Measurements from ENCODE around the gene TRABD2B. TPM values are rescaled to one million over a fixed set of nuclear protein-coding genes. Genes with fewer than 3 reads are reported as not detected.

Gene TRABD2B
- total and polyA plus RNA-seq, 7 donors, result 0.08 to 0.76 (median 0.42) TPM

DNA sequence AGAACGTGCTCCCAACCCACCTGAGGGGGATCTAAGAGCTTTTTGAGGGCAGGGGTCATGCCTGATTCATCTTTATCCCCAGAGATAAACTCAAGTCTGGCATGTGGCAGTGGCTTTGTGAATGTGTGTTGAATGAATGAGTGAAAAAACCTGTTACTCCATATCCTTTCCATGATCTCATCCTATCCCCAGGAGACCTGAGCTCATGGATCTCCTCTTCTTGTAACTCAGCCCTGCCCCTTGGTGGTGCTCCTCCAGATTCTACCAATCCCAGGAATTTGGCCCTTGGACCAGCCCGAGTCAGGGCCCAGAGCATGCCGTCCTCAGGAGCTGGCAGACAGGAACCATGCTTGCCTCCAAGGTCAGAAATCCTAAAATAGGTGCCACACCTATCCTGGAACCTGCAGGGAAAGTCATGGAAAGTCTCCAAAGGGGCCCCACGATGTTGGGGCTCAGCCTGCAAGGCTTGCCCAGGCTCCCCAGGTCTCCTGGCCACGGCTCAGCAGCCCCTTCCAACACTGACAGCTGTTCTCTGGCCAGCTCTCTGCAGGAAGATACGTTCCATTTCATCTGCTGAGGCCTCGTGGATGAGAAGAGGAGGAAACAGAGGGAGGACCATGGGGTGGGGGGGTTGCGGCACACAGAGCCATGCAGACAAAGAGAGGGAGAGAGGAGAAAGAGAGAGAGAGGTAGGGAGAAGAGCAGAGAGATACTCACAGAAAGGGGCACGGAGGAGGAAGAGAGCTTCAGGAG lies 214.6 kb downstream of the TRABD2B start:
- TF ChIP-seq, protein P1, sequence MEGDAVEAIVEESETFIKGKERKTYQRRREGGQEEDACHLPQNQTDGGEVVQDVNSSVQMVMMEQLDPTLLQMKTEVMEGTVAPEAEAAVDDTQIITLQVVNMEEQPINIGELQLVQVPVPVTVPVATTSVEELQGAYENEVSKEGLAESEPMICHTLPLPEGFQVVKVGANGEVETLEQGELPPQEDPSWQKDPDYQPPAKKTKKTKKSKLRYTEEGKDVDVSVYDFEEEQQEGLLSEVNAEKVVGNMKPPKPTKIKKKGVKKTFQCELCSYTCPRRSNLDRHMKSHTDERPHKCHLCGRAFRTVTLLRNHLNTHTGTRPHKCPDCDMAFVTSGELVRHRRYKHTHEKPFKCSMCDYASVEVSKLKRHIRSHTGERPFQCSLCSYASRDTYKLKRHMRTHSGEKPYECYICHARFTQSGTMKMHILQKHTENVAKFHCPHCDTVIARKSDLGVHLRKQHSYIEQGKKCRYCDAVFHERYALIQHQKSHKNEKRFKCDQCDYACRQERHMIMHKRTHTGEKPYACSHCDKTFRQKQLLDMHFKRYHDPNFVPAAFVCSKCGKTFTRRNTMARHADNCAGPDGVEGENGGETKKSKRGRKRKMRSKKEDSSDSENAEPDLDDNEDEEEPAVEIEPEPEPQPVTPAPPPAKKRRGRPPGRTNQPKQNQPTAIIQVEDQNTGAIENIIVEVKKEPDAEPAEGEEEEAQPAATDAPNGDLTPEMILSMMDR (IDR thresholded peaks at IDR 0.05), result no peak
- Histone ChIP-seq H3K4me3 (no peak overlapping the region), H3K4me1 (peaks cover 3% of the 10 kb centered on the region), H3K27me3 (ENCODE audit: insufficient read depth in 3 of 3, low read length in 2 of 3) (no peaks in the 10 kb centered on the region), H3K27ac (no peak overlapping the region), H3K9me3 (no peaks in the 10 kb centered on the region), H3K36me3 (ENCODE audit: insufficient read depth in 1 of 2, low read depth in 1 of 2) (no peaks in the 10 kb centered on the region)
- ATAC-seq (peak; percentile 14 to 70 (median 47)), DNase-seq (peak; percentile 44 to 69)
- intact Hi-C loops (cut with DNase I), result no loop called here
- WGBS, 3 donors, result 25 to 35% (median 28%) methylated on average over 9 of the region's 9 CpGs

DNA sequence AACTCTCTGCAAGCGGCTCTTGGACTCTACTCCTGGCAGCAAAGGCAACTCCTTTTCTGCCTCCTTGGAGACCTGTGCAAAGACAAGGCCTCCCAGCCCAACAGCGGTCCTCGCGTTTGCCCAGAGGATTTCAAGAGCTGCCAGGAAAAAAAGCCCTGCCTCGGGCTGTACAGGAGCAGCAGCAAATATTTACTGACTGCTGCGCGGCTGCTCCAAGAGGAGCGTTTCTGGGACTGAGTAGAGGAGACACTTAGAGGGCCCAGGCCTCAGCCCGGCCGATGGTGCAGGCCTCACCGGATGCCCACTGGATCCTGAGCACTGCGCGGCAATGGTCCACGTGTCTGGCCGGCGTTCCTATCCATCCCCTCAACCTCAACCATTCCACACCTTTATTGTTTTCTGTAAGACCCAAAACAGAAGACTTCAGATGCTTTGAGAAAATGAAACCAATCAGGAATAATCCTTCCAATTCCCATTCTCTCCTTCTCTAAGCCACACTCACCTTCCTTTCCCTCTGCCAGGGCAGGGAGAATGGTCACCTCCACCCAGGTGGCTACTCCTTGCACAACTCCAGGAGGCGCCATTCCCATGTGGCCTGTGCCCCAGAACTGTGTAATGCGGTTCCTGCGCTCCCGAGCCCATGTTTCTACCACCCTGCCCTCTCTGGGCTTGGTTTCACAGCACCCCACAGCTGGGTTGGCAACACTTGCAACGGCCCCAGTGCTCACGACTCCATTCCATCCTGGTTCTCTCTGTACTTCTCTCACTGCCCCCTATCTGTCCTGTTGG lies 215.8 kb downstream of the TRABD2B start:
- ATAC-seq, result no peak
- Histone ChIP-seq H3K27ac (no peak overlapping the region), H3K4me3 (no peak overlapping the region), H3K36me3 (ENCODE audit: insufficient read depth in 1 of 2, low read depth in 1 of 2) (no peaks in the 10 kb centered on the region), H3K9me3 (no peaks in the 10 kb centered on the region), H3K4me1 (peaks cover 3% of the 10 kb centered on the region), H3K27me3 (ENCODE audit: insufficient read depth in 3 of 3, low read length in 2 of 3) (no peaks in the 10 kb centered on the region)
- TF ChIP-seq, protein P1 (IDR thresholded peaks at IDR 0.05), result no peak
- intact Hi-C loops (cut with DNase I), result no loop called here
- peak in 1 of 2 donors; percentile 33 for DNase-seq
- 89 to 93% (median 89%) methylated on average over 22 of the region's 22 CpGs for WGBS, 3 donors

- Histone ChIP-seq H3K4me3 (no peak overlapping the region), H3K9me3 (no peaks in the 10 kb centered on the region), H3K4me1 (peaks cover 3% of the 10 kb centered on the region), H3K36me3 (ENCODE audit: insufficient read depth in 1 of 2, low read depth in 1 of 2) (no peaks in the 10 kb centered on the region), H3K27ac (no peak overlapping the region), H3K27me3 (ENCODE audit: insufficient read depth in 3 of 3, low read length in 2 of 3) (peaks cover 0 to 2% (median 0%) of the 10 kb centered on the region in 3 donors)
- DNase-seq (no peak), ATAC-seq (no peak)
- TF ChIP-seq, protein P1 (IDR thresholded peaks at IDR 0.05), result no peak
- intact Hi-C loops (cut with DNase I), result no loop called here
- 89 to 92% (median 92%) methylated on average over 8 of the region's 8 CpGs for WGBS, 3 donors
Measured at GRCh38 chr1:47780469-47780995, 216.7 kb downstream of the TRABD2B start.

DNA sequence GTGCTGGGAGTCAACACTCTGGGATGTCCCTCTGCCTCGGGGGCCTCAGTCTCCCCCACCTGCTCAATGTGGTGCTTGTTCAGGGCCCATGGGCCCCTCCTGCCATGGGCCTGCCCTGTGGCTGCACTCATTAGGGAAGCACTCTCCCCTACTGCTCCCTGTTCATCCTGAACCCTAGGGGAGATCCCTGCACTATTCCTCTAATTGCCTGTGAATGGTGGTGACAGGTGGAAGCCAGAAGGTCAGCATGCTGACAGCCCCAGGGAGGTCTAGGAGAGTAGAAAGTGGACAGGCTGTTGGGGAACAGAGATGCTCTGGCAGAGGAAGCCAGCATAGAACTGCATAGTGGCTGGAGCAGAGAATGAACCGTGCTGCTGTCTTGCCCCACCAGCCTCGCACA lies 217.6 kb downstream of the TRABD2B start:
- Histone ChIP-seq H3K9me3 (no peaks in the 10 kb centered on the region), H3K4me3 (no peak overlapping the region), H3K36me3 (ENCODE audit: insufficient read depth in 1 of 2, low read depth in 1 of 2) (no peaks in the 10 kb centered on the region), H3K4me1 (no peaks in the 10 kb centered on the region), H3K27ac (no peak overlapping the region), H3K27me3 (ENCODE audit: insufficient read depth in 3 of 3, low read length in 2 of 3) (peaks cover 0 to 9% (median 4%) of the 10 kb centered on the region in 3 donors)
- ATAC-seq, result no peak
- no peak for DNase-seq
- intact Hi-C loops (cut with DNase I), result no loop called here
- 83 to 88% (median 86%) methylated on average over 3 of the region's 3 CpGs for WGBS, 3 donors
- TF ChIP-seq, protein P1 (IDR thresholded peaks at IDR 0.05), result no peak

Measured in psoas muscle (tissue), 8 donors.